SK-N-SH treated with all-trans-retinoic acid at 6 μM for 48 hours (cell line): ENCODE results near the gene DIP2B.

Experiments used
- BACH2 ChIP-seq: fragments of 250-450 bp; sonication (Bioruptor Pico); IDR thresholded peaks from 2 replicates; pipeline ENCODE4 v1.9.0; 2021; ENCODE audit warnings: mild to moderate bottlenecking, borderline replicate concordance
- ESRRG ChIP-seq: fragments of 250-450 bp; sonication (Bioruptor Pico); IDR thresholded peaks from 2 replicates; pipeline ENCODE4 v1.6.1; 2021; ENCODE audit warnings: mild to moderate bottlenecking
- ISL1 ChIP-seq: fragments of 250-450 bp; sonication (Bioruptor Pico); IDR thresholded peaks from 2 replicates; pipeline ENCODE4 v2.1.2; 2022; ENCODE audit warnings: mild to moderate bottlenecking, moderate library complexity
- RARB ChIP-seq: fragments of 250-450 bp; sonication (Bioruptor Pico); IDR thresholded peaks from 2 replicates; pipeline ENCODE4 v1.8.0; 2021; ENCODE audit warnings: mild to moderate bottlenecking, moderate library complexity
- TCF4 ChIP-seq: fragments of 250-450 bp; sonication (Bioruptor Pico); IDR thresholded peaks from 2 replicates; pipeline ENCODE4 v1.8.0; 2021; ENCODE audit warnings: mild to moderate bottlenecking, moderate library complexity, borderline replicate concordance
- TOX ChIP-seq: fragments of 250-450 bp; sonication (Bioruptor Pico); IDR thresholded peaks from 2 replicates; pipeline ENCODE4 v1.8.0; 2021; ENCODE audit warnings: mild to moderate bottlenecking, moderate library complexity, borderline replicate concordance
- ZC3H10 ChIP-seq: fragments of 250-450 bp; sonication (Bioruptor Pico); IDR thresholded peaks from 2 replicates; pipeline ENCODE4 v1.5.1; 2021; ENCODE audit warnings: mild to moderate bottlenecking, moderate library complexity
- ZFP30 ChIP-seq: fragments of 450-650 bp; formaldehyde crosslinking; IDR thresholded peaks from 2 replicates; pipeline ENCODE4 v1.5.0; 2022; ENCODE audit warnings: mild to moderate bottlenecking, moderate library complexity
- ZNF70 ChIP-seq: fragments of 450-650 bp; formaldehyde crosslinking; IDR thresholded peaks from 2 replicates; pipeline ENCODE4 v1.5.0; 2020; ENCODE audit warnings: mild to moderate bottlenecking, moderate library complexity
- ZNF8 ChIP-seq: fragments of 450-650 bp; formaldehyde crosslinking; IDR thresholded peaks from 2 replicates; pipeline ENCODE4 v1.5.0; 2020; ENCODE audit warnings: mild to moderate bottlenecking, moderate library complexity
- TF ChIP-seq, protein P1 (sequence below): fragments of 250-450 bp; sonication (Bioruptor Pico); IDR thresholded peaks from 2 replicates; pipeline ENCODE4 v1.8.0; 2020; ENCODE audit warnings: mild to moderate bottlenecking, moderate library complexity, borderline replicate concordance
- TF ChIP-seq, protein P2 (sequence below): fragments of 250-450 bp; sonication (Bioruptor Pico); IDR thresholded peaks from 2 replicates; pipeline ENCODE4 v1.5.1; 2021; ENCODE audit warnings: mild to moderate bottlenecking, moderate library complexity
- TF ChIP-seq, protein P3 (sequence below): fragments of 250-450 bp; sonication (Bioruptor Pico); IDR thresholded peaks from 2 replicates; pipeline ENCODE4 v1.5.0; 2020; ENCODE audit warnings: mild to moderate bottlenecking, moderate library complexity

DNA sequence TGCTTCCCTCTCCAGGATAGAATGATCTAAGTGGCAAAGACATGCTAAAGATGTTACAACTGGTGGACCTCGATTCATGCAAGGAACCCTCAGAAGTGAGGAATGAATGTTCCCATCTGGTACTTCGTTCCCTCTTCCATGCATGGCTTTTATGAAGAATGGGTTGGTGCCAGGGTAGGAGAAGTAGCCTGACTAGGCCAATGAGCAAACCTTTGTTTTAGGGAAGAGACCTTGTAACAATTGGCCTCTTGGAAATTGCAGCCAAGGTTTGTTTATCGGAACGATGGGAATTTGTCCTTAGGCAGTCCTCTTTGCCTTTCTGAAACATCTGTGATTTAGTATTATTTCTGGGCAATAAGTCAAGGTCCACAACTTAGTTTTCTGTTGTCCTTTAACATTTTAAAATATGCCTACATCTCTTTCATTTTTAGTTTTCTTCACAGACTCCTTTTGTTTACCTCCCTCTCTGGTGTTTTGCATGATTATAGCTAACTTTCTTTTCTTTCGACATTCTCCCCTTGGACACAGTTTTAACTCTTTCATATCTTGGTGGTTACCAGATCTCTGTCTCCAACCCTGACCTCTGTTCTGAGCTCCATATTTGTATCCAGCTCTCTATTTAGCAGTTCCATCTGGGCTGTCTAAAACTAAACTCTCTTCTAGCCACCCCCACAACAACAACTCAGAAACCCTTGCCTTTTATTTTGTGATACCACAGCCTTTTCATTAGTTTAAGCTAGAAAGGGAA, 70.0 kb downstream of the DIP2B start:
- TF ChIP-seq ZFP30 (CRISPR knock-in tag) (no peak), BACH2 (CRISPR knock-in tag) (no peak), ZNF8 (CRISPR knock-in tag) (no peak), TCF4 (CRISPR knock-in tag) (no peak), TOX (CRISPR knock-in tag) (no peak), ZC3H10 (CRISPR knock-in tag) (no peak), ESRRG (CRISPR knock-in tag) (no peak), ISL1 (CRISPR knock-in tag) (no peak), RARB (no peak), ZNF70 (no peak)
- TF ChIP-seq, protein P1, sequence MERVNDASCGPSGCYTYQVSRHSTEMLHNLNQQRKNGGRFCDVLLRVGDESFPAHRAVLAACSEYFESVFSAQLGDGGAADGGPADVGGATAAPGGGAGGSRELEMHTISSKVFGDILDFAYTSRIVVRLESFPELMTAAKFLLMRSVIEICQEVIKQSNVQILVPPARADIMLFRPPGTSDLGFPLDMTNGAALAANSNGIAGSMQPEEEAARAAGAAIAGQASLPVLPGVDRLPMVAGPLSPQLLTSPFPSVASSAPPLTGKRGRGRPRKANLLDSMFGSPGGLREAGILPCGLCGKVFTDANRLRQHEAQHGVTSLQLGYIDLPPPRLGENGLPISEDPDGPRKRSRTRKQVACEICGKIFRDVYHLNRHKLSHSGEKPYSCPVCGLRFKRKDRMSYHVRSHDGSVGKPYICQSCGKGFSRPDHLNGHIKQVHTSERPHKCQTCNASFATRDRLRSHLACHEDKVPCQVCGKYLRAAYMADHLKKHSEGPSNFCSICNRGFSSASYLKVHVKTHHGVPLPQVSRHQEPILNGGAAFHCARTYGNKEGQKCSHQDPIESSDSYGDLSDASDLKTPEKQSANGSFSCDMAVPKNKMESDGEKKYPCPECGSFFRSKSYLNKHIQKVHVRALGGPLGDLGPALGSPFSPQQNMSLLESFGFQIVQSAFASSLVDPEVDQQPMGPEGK: no peak
- TF ChIP-seq, protein P2, sequence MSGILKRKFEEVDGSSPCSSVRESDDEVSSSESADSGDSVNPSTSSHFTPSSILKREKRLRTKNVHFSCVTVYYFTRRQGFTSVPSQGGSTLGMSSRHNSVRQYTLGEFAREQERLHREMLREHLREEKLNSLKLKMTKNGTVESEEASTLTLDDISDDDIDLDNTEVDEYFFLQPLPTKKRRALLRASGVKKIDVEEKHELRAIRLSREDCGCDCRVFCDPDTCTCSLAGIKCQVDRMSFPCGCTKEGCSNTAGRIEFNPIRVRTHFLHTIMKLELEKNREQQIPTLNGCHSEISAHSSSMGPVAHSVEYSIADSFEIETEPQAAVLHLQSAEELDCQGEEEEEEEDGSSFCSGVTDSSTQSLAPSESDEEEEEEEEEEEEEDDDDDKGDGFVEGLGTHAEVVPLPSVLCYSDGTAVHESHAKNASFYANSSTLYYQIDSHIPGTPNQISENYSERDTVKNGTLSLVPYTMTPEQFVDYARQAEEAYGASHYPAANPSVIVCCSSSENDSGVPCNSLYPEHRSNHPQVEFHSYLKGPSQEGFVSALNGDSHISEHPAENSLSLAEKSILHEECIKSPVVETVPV (CRISPR knock-in tag): no peak
- TF ChIP-seq, protein P3, sequence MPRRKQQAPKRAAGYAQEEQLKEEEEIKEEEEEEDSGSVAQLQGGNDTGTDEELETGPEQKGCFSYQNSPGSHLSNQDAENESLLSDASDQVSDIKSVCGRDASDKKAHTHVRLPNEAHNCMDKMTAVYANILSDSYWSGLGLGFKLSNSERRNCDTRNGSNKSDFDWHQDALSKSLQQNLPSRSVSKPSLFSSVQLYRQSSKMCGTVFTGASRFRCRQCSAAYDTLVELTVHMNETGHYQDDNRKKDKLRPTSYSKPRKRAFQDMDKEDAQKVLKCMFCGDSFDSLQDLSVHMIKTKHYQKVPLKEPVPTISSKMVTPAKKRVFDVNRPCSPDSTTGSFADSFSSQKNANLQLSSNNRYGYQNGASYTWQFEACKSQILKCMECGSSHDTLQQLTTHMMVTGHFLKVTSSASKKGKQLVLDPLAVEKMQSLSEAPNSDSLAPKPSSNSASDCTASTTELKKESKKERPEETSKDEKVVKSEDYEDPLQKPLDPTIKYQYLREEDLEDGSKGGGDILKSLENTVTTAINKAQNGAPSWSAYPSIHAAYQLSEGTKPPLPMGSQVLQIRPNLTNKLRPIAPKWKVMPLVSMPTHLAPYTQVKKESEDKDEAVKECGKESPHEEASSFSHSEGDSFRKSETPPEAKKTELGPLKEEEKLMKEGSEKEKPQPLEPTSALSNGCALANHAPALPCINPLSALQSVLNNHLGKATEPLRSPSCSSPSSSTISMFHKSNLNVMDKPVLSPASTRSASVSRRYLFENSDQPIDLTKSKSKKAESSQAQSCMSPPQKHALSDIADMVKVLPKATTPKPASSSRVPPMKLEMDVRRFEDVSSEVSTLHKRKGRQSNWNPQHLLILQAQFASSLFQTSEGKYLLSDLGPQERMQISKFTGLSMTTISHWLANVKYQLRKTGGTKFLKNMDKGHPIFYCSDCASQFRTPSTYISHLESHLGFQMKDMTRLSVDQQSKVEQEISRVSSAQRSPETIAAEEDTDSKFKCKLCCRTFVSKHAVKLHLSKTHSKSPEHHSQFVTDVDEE (CRISPR knock-in tag): no peak
